ENCODE measurements around the gene WDR18. TPM values are rescaled to one million over a fixed set of nuclear protein-coding genes. Genes with fewer than 3 reads are reported as not detected.
A peak's percentile ranks its signal among the peaks of the same experiment; 100 is the strongest.

Gene WDR18
- total RNA-seq, 4 donors from 2014 or later, result 15.2 to 73.5 (median 46.8) TPM

DNA sequence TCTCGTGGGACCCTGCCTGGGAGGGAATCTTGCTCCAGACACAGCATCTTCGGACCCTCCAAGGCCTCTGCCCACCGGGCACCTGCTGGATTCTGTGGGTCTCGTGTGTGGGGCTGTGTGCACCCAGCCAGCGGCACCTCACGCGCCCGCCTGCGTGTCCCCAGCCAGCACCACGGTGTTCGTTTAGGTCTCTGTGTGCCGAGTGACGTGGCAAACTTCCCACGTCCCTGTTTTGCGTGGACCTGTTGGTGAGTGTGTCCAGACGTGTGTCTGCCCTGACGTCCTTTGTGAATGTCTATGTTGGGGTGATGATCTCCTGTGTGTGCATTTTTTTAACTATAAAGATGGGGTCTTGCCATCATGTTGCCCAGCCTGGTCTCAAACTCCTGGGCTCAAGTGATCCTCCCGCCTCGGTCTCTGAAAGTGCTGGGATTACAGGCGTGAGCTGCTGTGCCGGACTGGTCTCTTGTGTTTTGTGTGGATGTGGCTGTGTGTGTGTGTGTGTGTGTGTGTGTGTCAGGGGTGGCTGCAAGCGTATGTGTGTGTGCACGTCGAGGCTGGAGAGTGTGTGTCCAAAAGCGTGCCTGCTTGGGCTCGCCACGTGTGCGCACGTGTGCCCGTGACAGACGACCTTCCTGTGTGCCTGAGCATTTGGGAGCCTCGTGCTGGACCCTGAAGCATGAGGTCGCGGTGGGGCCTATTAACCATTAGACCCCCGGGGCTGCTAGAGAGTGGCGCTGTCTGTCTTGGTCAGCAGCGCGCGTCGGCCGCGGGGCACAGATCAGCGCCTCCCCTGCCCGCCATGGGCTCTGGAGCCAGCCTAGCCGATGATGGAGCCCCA, 42.6 kb upstream of the WDR18 start:
- H3K36me3 ChIP-seq, result no peaks in the 10 kb centered on the region
- intact Hi-C loops (cut with DNase I), result no loop called here
- H3K9me3 ChIP-seq, result no peaks in the 10 kb centered on the region
- H3K27me3 ChIP-seq, result no peaks in the 10 kb centered on the region
- no peak for TF ChIP-seq POLR2A (IDR thresholded peaks at IDR 0.05)
- TF ChIP-seq, protein P1, sequence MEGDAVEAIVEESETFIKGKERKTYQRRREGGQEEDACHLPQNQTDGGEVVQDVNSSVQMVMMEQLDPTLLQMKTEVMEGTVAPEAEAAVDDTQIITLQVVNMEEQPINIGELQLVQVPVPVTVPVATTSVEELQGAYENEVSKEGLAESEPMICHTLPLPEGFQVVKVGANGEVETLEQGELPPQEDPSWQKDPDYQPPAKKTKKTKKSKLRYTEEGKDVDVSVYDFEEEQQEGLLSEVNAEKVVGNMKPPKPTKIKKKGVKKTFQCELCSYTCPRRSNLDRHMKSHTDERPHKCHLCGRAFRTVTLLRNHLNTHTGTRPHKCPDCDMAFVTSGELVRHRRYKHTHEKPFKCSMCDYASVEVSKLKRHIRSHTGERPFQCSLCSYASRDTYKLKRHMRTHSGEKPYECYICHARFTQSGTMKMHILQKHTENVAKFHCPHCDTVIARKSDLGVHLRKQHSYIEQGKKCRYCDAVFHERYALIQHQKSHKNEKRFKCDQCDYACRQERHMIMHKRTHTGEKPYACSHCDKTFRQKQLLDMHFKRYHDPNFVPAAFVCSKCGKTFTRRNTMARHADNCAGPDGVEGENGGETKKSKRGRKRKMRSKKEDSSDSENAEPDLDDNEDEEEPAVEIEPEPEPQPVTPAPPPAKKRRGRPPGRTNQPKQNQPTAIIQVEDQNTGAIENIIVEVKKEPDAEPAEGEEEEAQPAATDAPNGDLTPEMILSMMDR (IDR thresholded peaks at IDR 0.05), result no peak
- DNase-seq, result no peak
- peak overlapping the region in 2 of 3 donors; percentile 77 to 83 for H3K27ac ChIP-seq
- WGBS, 2 donors, result 85 to 92% methylated on average over 10 to 36 of the region's 45 CpGs
- peak overlapping the region in 1 of 3 donors; percentile 24 for H3K4me3 ChIP-seq (replicated peaks in 1 of 3)
- H3K4me1 ChIP-seq, result peaks cover 8 to 23% of the 10 kb centered on the region in 2 donors

DNA sequence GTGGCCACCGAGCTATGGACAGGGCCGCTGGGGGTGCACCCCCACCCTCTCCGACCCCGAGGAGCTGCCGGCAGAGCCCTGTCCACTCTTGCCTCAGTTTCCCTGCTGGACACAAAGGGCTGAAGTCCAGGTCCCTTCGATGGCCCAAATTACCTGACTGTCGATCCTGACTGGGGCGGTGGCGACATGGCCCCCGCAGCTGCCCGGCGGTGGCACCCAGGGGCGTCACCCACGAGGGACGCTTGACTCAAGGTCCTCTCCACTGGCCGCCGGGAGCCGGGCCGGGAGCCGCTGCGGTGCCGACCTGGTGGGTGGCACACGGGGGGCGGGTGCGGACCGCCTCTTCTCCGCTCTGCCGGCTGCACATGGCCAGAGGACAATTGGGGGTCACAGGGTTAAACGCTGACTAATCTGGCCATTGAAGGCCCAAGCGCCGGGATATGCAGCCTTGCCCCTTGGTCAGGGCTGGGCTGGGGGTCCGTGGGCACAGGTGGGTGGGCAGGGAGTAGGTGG, 42.0 kb upstream of the WDR18 start:
- DNase-seq, result no peak
- Histone ChIP-seq H3K9me3 (no peaks in the 10 kb centered on the region), H3K4me1 (peaks cover 8 to 23% of the 10 kb centered on the region in 2 donors), H3K27me3 (no peaks in the 10 kb centered on the region), H3K27ac (no peak overlapping the region), H3K36me3 (no peaks in the 10 kb centered on the region), H3K4me3 (replicated peaks in 1 of 3) (no peak overlapping the region)
- TF ChIP-seq, protein P1 (IDR thresholded peaks at IDR 0.05), result no peak
- TF ChIP-seq POLR2A (IDR thresholded peaks at IDR 0.05), result no peak
- intact Hi-C loops (cut with DNase I), result no loop called here
- 95 to 96% methylated on average over 5 to 13 of the region's 32 CpGs for WGBS, 2 donors

DNA sequence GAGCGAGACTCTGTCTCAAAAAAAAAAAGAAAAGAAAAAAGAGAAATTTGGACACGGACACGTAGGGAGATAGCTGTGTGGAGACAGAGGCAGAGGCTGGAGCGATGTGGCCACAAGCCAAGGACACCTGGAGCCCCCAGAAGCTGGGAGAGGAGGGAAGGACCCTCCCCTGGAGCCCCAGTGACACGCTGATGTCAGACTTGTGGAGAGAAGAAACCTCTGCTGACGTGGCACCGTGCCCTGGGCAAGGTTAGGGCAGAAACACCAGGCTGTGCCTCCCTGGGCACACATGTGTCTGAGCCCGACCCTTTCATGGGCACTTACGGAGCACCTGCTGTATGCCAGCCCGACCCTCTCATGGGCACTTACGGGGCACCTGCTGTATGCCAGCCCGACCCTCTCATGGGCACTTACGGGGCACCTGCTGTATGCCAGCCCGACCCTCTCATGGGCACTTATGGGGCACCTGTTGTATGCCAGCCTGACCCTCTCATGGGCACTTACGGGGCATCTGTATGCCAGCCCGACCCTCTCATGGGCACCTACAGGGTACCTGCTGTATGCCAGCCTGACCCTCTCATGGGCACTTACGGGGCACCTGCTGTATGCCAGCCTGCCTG, 40.5 kb upstream of the WDR18 start:
- H3K9me3 ChIP-seq, result no peaks in the 10 kb centered on the region
- TF ChIP-seq POLR2A (IDR thresholded peaks at IDR 0.05), result no peak
- TF ChIP-seq, protein P1 (IDR thresholded peaks at IDR 0.05), result no peak
- no peak for DNase-seq
- intact Hi-C loops (cut with DNase I), result no loop called here
- no peak overlapping the region for H3K4me3 ChIP-seq (replicated peaks in 1 of 3)
- no peaks in the 10 kb centered on the region for H3K36me3 ChIP-seq
- peaks cover 8 to 23% of the 10 kb centered on the region in 2 donors for H3K4me1 ChIP-seq
- no peak overlapping the region for H3K27ac ChIP-seq
- 95% methylated on average over 13 to 16 of the region's 17 CpGs for WGBS, 2 donors
- no peaks in the 10 kb centered on the region for H3K27me3 ChIP-seq

DNA sequence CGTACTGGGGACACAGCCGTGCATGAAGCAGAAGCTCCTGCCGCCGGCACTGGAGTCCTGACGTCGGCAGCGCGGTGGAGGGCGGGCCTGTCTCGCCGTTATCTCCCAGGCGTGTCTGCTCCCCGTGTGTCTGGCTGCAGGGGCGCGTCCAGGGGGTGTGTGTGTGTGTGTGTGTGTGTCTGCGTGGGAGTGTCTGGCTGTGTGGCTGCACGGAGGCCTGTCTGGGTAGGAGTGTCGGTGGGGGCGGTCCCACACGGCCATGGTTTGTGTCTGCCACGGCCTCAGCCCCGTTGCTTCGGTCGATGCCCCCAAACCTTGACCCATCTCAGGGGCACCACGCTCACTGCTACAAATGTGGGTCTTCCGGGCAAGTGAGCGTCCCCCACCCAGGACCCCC, 40.0 kb upstream of the WDR18 start:
- TF ChIP-seq, protein P1 (IDR thresholded peaks at IDR 0.05), result no peak
- TF ChIP-seq POLR2A (IDR thresholded peaks at IDR 0.05), result no peak
- Histone ChIP-seq H3K4me1 (peaks cover 8 to 23% of the 10 kb centered on the region in 2 donors), H3K4me3 (replicated peaks in 1 of 3) (no peak overlapping the region), H3K36me3 (no peaks in the 10 kb centered on the region), H3K27me3 (no peaks in the 10 kb centered on the region), H3K9me3 (no peaks in the 10 kb centered on the region), H3K27ac (no peak overlapping the region)
- 88 to 96% methylated on average over 10 to 21 of the region's 27 CpGs for WGBS, 2 donors
- intact Hi-C loops (cut with DNase I), result no loop called here
- DNase-seq, result no peak

Data from thyroid gland (tissue), 4 donors.